MM.1S (cell line): ENCODE measurements around the gene ROR2.

Experiments
- DNase-seq: peaks from one replicate; pipeline ENCODE4 v3.0.0-alpha.2; 2015
- H2AFZ ChIP-seq: fragments of 300-600 bp; sonication (generic); 2 replicates; pipeline ENCODE4 v1.6.0; 2016; ENCODE audit warnings: antibody characterized with exemption, low read length
- H3F3A ChIP-seq: fragments of 300-600 bp; sonication (generic); 2 replicates; pipeline ENCODE4 v1.6.1; 2016; ENCODE audit warnings: mild to moderate bottlenecking, antibody characterized with exemption, low read length, moderate library complexity, mixed read lengths; ENCODE audit not compliant: insufficient read depth
- H3K27ac ChIP-seq: fragments of 300-600 bp; sonication (generic); 2 replicates; pipeline ENCODE4 v1.5.1; 2016; ENCODE audit warnings: mild to moderate bottlenecking, low read length
- H3K27me3 ChIP-seq: fragments of 300-600 bp; sonication (generic); replicated peaks from 2 replicates; pipeline ENCODE4 v1.6.0; 2016; ENCODE audit warnings: low read length; ENCODE audit not compliant: insufficient read depth
- H3K36me3 ChIP-seq: fragments of 300-600 bp; sonication (generic); replicated peaks from 2 replicates; pipeline ENCODE4 v1.6.1; 2016; ENCODE audit warnings: mild to moderate bottlenecking, low read length, mixed read lengths; ENCODE audit not compliant: insufficient read depth
- H3K4me1 ChIP-seq: fragments of 300-600 bp; sonication (generic); 2 replicates; pipeline ENCODE4 v1.6.1; 2016; ENCODE audit warnings: low read length, mixed read lengths
- H3K4me2 ChIP-seq: fragments of 300-600 bp; sonication (generic); 2 replicates; pipeline ENCODE4 v1.6.0; 2016; ENCODE audit warnings: low read depth, low read length
- H3K4me3 ChIP-seq: fragments of 300-600 bp; sonication (generic); 2 replicates; pipeline ENCODE4 v1.5.1; 2016; ENCODE audit warnings: low read length, mixed read lengths
- H3K79me2 ChIP-seq: fragments of 300-600 bp; sonication (generic); 2 replicates; pipeline ENCODE4 v1.6.1; 2016; ENCODE audit warnings: mixed run types, low read length, mixed read lengths
- H3K9ac ChIP-seq: fragments of 300-600 bp; sonication (generic); 2 replicates; pipeline ENCODE4 v1.6.1; 2016; ENCODE audit warnings: low read length, mixed read lengths
- H3K9me2 ChIP-seq: fragments of 300-600 bp; sonication (generic); replicated peaks from 2 replicates; pipeline ENCODE4 v1.6.1; 2016; ENCODE audit warnings: mild to moderate bottlenecking, low read length, mixed read lengths; ENCODE audit not compliant: insufficient read depth
- H3K9me3 ChIP-seq: fragments of 300-600 bp; sonication (generic); replicated peaks from 2 replicates; pipeline ENCODE4 v1.6.1; 2016; ENCODE audit warnings: mild to moderate bottlenecking, low read length, mixed read lengths; ENCODE audit not compliant: insufficient read depth
- H4K20me1 ChIP-seq: fragments of 300-600 bp; sonication (generic); 2 replicates; pipeline ENCODE4 v1.6.1; 2016; ENCODE audit warnings: mild to moderate bottlenecking, low read length, moderate library complexity, mixed read lengths; ENCODE audit not compliant: insufficient read depth
- CTCF ChIP-seq: fragments of 300-600 bp; sonication (generic); IDR thresholded peaks from 2 replicates; pipeline ENCODE4 v1.5.1; 2016; ENCODE audit warnings: antibody characterized with exemption, low read length, mixed read lengths
- EZH2 ChIP-seq: fragments of 300-600 bp; sonication (generic); optimal IDR thresholded peaks from 2 replicates; pipeline ENCODE3; 2017; ENCODE audit warnings: low read depth, mild to moderate bottlenecking, antibody characterized with exemption, low read length, mixed read lengths
- EZH2phosphoT487 ChIP-seq: fragments of 300-600 bp; sonication (generic); IDR thresholded peaks from 2 replicates; pipeline ENCODE4 v1.6.1; 2018; ENCODE audit warnings: antibody characterized with exemption, low read length

ROR2 gene

GRCh38 chr9:91900055-91900796 lies 49.8 kb downstream of the ROR2 start:
- H3F3A ChIP-seq = no peaks in the 10 kb centered on the region
- H3K27ac ChIP-seq = no peak overlapping the region
- DNase-seq = no peak
- H4K20me1 ChIP-seq = no peaks in the 10 kb centered on the region
- no peak for TF ChIP-seq CTCF
- H3K79me2 ChIP-seq = peaks cover 69% of the 10 kb centered on the region
- H3K9me3 ChIP-seq = no peaks in the 10 kb centered on the region
- H3K9me2 ChIP-seq = no peaks in the 10 kb centered on the region
- no peak overlapping the region for H3K4me3 ChIP-seq
- H3K27me3 ChIP-seq = no peaks in the 10 kb centered on the region
- no peak overlapping the region for H3K4me2 ChIP-seq
- peaks cover 2% of the 10 kb centered on the region for H3K4me1 ChIP-seq
- H2AFZ ChIP-seq = no peak overlapping the region
- H3K9ac ChIP-seq = no peak overlapping the region
- no peaks in the 10 kb centered on the region for H3K36me3 ChIP-seq

GRCh38 chr9:91899594-91899993 lies 50.4 kb downstream of the ROR2 start:
- Histone ChIP-seq H3K4me3 (no peak overlapping the region), H3K4me1 (no peaks in the 10 kb centered on the region), H3K9me2 (no peaks in the 10 kb centered on the region), H3K79me2 (peaks cover 67% of the 10 kb centered on the region), H3K9ac (no peak overlapping the region), H3K27me3 (no peaks in the 10 kb centered on the region), H3K27ac (no peak overlapping the region), H3K36me3 (no peaks in the 10 kb centered on the region), H2AFZ (no peak overlapping the region), H3K4me2 (no peak overlapping the region), H3F3A (no peaks in the 10 kb centered on the region), H4K20me1 (no peaks in the 10 kb centered on the region), H3K9me3 (no peaks in the 10 kb centered on the region)
- DNase-seq = no peak
- no peak for TF ChIP-seq CTCF
- no peak for TF ChIP-seq EZH2phosphoT487

- Histone ChIP-seq H3K4me2 (no peak overlapping the region), H2AFZ (no peak overlapping the region)
- DNase-seq = no peak
These were observed 50.8 kb downstream of the ROR2 start for GRCh38 chr9:91899219-91899563.

DNA sequence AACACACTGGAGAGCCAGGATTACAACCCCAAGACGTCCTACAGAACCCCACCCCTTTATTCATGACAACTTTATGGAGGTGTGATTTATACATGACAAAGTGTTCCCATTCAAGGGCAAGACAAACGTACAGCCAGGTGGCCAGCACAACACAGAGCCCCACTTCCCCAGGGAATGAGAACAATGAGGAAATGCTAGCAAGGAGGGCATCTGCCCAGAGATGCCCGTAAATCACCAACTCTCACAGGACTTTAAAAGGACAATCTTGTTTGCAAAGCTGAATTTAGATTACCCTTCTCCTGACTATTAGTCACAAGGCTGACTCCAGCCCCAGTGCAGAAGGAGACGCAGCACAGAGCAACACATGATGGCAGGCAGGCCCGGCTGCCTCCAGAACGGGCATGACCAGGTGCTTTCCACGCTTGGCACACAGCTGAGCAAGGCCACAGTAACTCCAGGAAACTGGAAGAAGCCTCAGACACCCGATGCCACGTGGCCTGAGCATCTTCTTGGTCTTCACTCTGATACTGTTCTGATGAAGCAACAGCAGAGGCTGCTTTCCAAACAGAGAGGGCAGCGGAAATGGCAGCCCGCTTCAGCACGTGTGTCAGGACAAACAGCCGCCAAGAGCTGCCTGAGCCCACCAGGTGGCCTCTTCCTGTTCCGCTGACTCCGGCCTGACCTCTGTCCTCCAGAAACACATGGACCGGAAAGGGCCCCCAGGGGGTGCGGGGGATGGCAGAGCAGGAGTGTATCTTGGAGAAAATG lies 51.4 kb downstream of the ROR2 start:
- no peaks in the 10 kb centered on the region for H3K36me3 ChIP-seq
- TF ChIP-seq EZH2phosphoT487 = no peak
- TF ChIP-seq EZH2 = no peak
- no peak for TF ChIP-seq CTCF
- no peaks in the 10 kb centered on the region for H3K27me3 ChIP-seq
- H3K4me2 ChIP-seq = no peak overlapping the region
- no peaks in the 10 kb centered on the region for H3K9me2 ChIP-seq
- H3K4me1 ChIP-seq = peaks cover 5% of the 10 kb centered on the region; the same call in 1 of the 2 replicates
- no peak overlapping the region for H3K27ac ChIP-seq
- H3K79me2 ChIP-seq = peaks cover 68% of the 10 kb centered on the region
- no peaks in the 10 kb centered on the region for H3F3A ChIP-seq
- H4K20me1 ChIP-seq = no peaks in the 10 kb centered on the region
- no peak overlapping the region for H2AFZ ChIP-seq
- no peak overlapping the region for H3K9ac ChIP-seq
- no peaks in the 10 kb centered on the region for H3K9me3 ChIP-seq
- no peak overlapping the region for H3K4me3 ChIP-seq
- DNase-seq = no peak

More at GRCh38 chr9:91899219-91899563, 50.8 kb downstream of the ROR2 start:
- H3K27me3 ChIP-seq = no peaks in the 10 kb centered on the region
- H3K9me2 ChIP-seq = no peaks in the 10 kb centered on the region
- peaks cover 65% of the 10 kb centered on the region for H3K79me2 ChIP-seq
- TF ChIP-seq EZH2 = no peak
- no peaks in the 10 kb centered on the region for H4K20me1 ChIP-seq
- no peak overlapping the region for H3K9ac ChIP-seq
- H3F3A ChIP-seq = no peaks in the 10 kb centered on the region
- no peak overlapping the region for H3K27ac ChIP-seq
- H3K9me3 ChIP-seq = no peaks in the 10 kb centered on the region
- no peaks in the 10 kb centered on the region for H3K36me3 ChIP-seq
- no peak overlapping the region for H3K4me3 ChIP-seq
- H3K4me1 ChIP-seq = peaks cover under 1% of the 10 kb centered on the region; the same call in 1 of the 2 replicates
